NCI-H2227 (cell line): ENCODE measurements around the gene MCOLN3.

Experiments used
- DNase-seq: peaks from one replicate; lab custom pipeline; 2025; ENCODE audit not compliant: unreplicated experiment; lab: John Stamatoyannopoulos, UW

Gene MCOLN3

GRCh38 chr1:85048296-85049064 lies at the start of gene MCOLN3:
Gene MCOLN3, minus strand, starts transcription at chr1:85048500. Its CDS starts 3,140 bp downstream, at chr1:85045360.
- no peak for DNase-seq

- no peak for DNase-seq
Observed at GRCh38 chr1:85093644-85094043, 45.3 kb upstream of the MCOLN3 start.

GRCh38 chr1:85091671-85092280 lies 43.5 kb upstream of the MCOLN3 start:
- DNase-seq, result no peak

- DNase-seq, result no peak
Observed at GRCh38 chr1:85090225-85090624, 41.9 kb upstream of the MCOLN3 start.

GRCh38 chr1:85089203-85089602 lies 40.9 kb upstream of the MCOLN3 start:
- no peak for DNase-seq

- no peak for DNase-seq
Observed at GRCh38 chr1:85088408-85088784, 40.1 kb upstream of the MCOLN3 start.

GRCh38 chr1:85087659-85088407 lies 39.5 kb upstream of the MCOLN3 start:
- DNase-seq, result no peak

- no peak for DNase-seq
Observed at GRCh38 chr1:85085417-85085816, 37.1 kb upstream of the MCOLN3 start.

- no peak for DNase-seq
Observed at GRCh38 chr1:85078903-85079302, 30.6 kb upstream of the MCOLN3 start.

GRCh38 chr1:85074365-85074964 lies 26.2 kb upstream of the MCOLN3 start:
- DNase-seq, result no peak

GRCh38 chr1:85070972-85071492 lies 22.7 kb upstream of the MCOLN3 start:
- no peak for DNase-seq

GRCh38 chr1:85068846-85069245 lies 20.5 kb upstream of the MCOLN3 start:
- DNase-seq, result no peak

- DNase-seq, result no peak
Observed at GRCh38 chr1:85065550-85065949, 17.2 kb upstream of the MCOLN3 start.

GRCh38 chr1:85062425-85063026 lies 14.2 kb upstream of the MCOLN3 start:
- DNase-seq, result no peak

- DNase-seq, result peak; percentile 90
Observed at GRCh38 chr1:85061711-85062424, 13.6 kb upstream of the MCOLN3 start.

- DNase-seq, result no peak
Observed at GRCh38 chr1:85060038-85060437, 11.7 kb upstream of the MCOLN3 start.

GRCh38 chr1:85059563-85059962 lies 11.3 kb upstream of the MCOLN3 start:
- no peak for DNase-seq

GRCh38 chr1:85058786-85059185 lies 10.5 kb upstream of the MCOLN3 start:
- no peak for DNase-seq

GRCh38 chr1:85058311-85058710 lies 10.0 kb upstream of the MCOLN3 start:
- no peak for DNase-seq

- DNase-seq, result no peak
Observed at GRCh38 chr1:85054664-85055063, 6.4 kb upstream of the MCOLN3 start.
